ENCODE measurements around the gene NUP98. TPM values are rescaled to one million over a fixed set of nuclear protein-coding genes. Genes with fewer than 3 reads are reported as not detected.

NUP98 gene
- total RNA-seq, 2 experiments from 2014 or later: 161 to 186 TPM

- H3K9me3 Mint-ChIP-seq: no peaks in the 10 kb centered on the region
Observed at GRCh38 chr11:3667149-3668035, 130.0 kb downstream of the NUP98 start.

GRCh38 chr11:3666023-3666530, 131.3 kb downstream of the NUP98 start:
- POLR2A ChIA-PET: no interaction called here
- H3K27ac Mint-ChIP-seq: no peak overlapping the region
- intact Hi-C loops (cut with DNase I, micrococcal nuclease): no loop called here
- no peak overlapping the region for H3K4me3 Mint-ChIP-seq
- CTCF ChIA-PET: interaction anchor here (0.6 kb wide), 1 partner anchor 1150 kb away, joined by 3 read pairs; no protein-coding TSS in a partner anchor
- Histone ChIP-seq H3K4me3 (ENCODE audit: low read length) (no peak overlapping the region), H3K9me3 (ENCODE audit: control insufficient read depth in 1 of 2, insufficient read depth in 1 of 2, low read length in 2 of 2) (no peaks in the 10 kb centered on the region), H3K27ac (ENCODE audit: low read depth in 1 of 2, low read length in 2 of 2) (no peak overlapping the region), H3K4me1 (ENCODE audit: insufficient read depth, low read length) (no peaks in the 10 kb centered on the region), H3K27me3 (ENCODE audit: control insufficient read depth in 1 of 2, insufficient read depth in 2 of 2, low read length in 2 of 2) (no peaks in the 10 kb centered on the region), H3K36me3 (ENCODE audit: insufficient read depth, low read length) (peaks cover 35% of the 10 kb centered on the region)
- no peak for DNase-seq
- H3K36me3 Mint-ChIP-seq (ENCODE audit: low read depth): peaks cover 58% of the 10 kb centered on the region
- H3K27me3 Mint-ChIP-seq: no peaks in the 10 kb centered on the region
- no peaks in the 10 kb centered on the region for H3K9me3 Mint-ChIP-seq
- H3K4me1 Mint-ChIP-seq (ENCODE audit: low read depth): no peaks in the 10 kb centered on the region
- no peak for ATAC-seq (ENCODE audit: poor library complexity)
- no peak for TF ChIP-seq CTCF (IDR thresholded peaks at IDR 0.05)

More at GRCh38 chr11:3667149-3668035, 130.0 kb downstream of the NUP98 start:
- Mint-ChIP-seq H3K4me1 (ENCODE audit: low read depth) (no peaks in the 10 kb centered on the region), H3K27ac (no peak overlapping the region), H3K4me3 (no peak overlapping the region), H3K27me3 (no peaks in the 10 kb centered on the region), H3K36me3 (ENCODE audit: low read depth) (peaks cover 68% of the 10 kb centered on the region)
- TF ChIP-seq CTCF (IDR thresholded peaks at IDR 0.05): no peak
- POLR2A ChIA-PET: no interaction called here
- Histone ChIP-seq H3K36me3 (ENCODE audit: insufficient read depth, low read length) (peaks cover 47% of the 10 kb centered on the region), H3K27me3 (ENCODE audit: control insufficient read depth in 1 of 2, insufficient read depth in 2 of 2, low read length in 2 of 2) (no peaks in the 10 kb centered on the region), H3K4me3 (ENCODE audit: low read length) (no peak overlapping the region), H3K9me3 (ENCODE audit: control insufficient read depth in 1 of 2, insufficient read depth in 1 of 2, low read length in 2 of 2) (no peaks in the 10 kb centered on the region), H3K4me1 (ENCODE audit: insufficient read depth, low read length) (no peaks in the 10 kb centered on the region), H3K27ac (ENCODE audit: low read depth in 1 of 2, low read length in 2 of 2) (no peak overlapping the region)
- DNase-seq: no peak
- intact Hi-C loops (cut with DNase I, micrococcal nuclease): no loop called here
- ATAC-seq (ENCODE audit: poor library complexity): no peak
- CTCF ChIA-PET: no interaction called here

GRCh38 chr11:3665336-3666022, 131.9 kb downstream of the NUP98 start:
- Histone ChIP-seq H3K27me3 (ENCODE audit: control insufficient read depth in 1 of 2, insufficient read depth in 2 of 2, low read length in 2 of 2) (no peaks in the 10 kb centered on the region), H3K9me3 (ENCODE audit: control insufficient read depth in 1 of 2, insufficient read depth in 1 of 2, low read length in 2 of 2) (no peaks in the 10 kb centered on the region), H3K4me1 (ENCODE audit: insufficient read depth, low read length) (no peaks in the 10 kb centered on the region), H3K36me3 (ENCODE audit: insufficient read depth, low read length) (peaks cover 34% of the 10 kb centered on the region), H3K27ac (ENCODE audit: low read depth in 1 of 2, low read length in 2 of 2) (no peak overlapping the region), H3K4me3 (ENCODE audit: low read length) (no peak overlapping the region)
- Mint-ChIP-seq H3K27ac (no peak overlapping the region), H3K4me3 (no peak overlapping the region), H3K9me3 (no peaks in the 10 kb centered on the region), H3K4me1 (ENCODE audit: low read depth) (no peaks in the 10 kb centered on the region), H3K36me3 (ENCODE audit: low read depth) (peaks cover 52% of the 10 kb centered on the region), H3K27me3 (no peaks in the 10 kb centered on the region)
- no peak for TF ChIP-seq CTCF (IDR thresholded peaks at IDR 0.05)
- CTCF ChIA-PET: interaction anchor here (0.6 kb wide), 1 partner anchor 446 kb away, joined by 3 read pairs; no protein-coding TSS in a partner anchor
- intact Hi-C loops (cut with DNase I, micrococcal nuclease): no loop called here
- ATAC-seq (ENCODE audit: poor library complexity) (no peak), DNase-seq (no peak)
- POLR2A ChIA-PET: no interaction called here

All from CD4-positive, alpha-beta T cell (primary cell).